Trophoblast cell (in vitro differentiated cells and primary cell): ENCODE measurements around the gene VAPB.

ENCODE experiments used
- DNase-seq, 2 donors: peaks; one replicate each; pipeline ENCODE4 v3.0.0-alpha.2; 2016
- H2AFZ ChIP-seq: 2 replicates; pipeline ENCODE4 v1.6.1; 2013; ENCODE audit warnings: low read length, moderate library complexity, mild to moderate bottlenecking; ENCODE audit not compliant: insufficient read depth, poor library complexity
- H2AK5ac ChIP-seq: 2 replicates; pipeline ENCODE4 v1.6.1; 2013; ENCODE audit warnings: mild to moderate bottlenecking, low read length
- H2BK120ac ChIP-seq: 2 replicates; pipeline ENCODE4 v1.6.1; 2013; ENCODE audit warnings: low read length, mild to moderate bottlenecking, moderate library complexity; ENCODE audit not compliant: insufficient read depth, poor library complexity
- H2BK12ac ChIP-seq: 2 replicates; pipeline ENCODE4 v1.6.1; 2013; ENCODE audit warnings: mild to moderate bottlenecking, low read length, moderate library complexity
- H2BK5ac ChIP-seq: 2 replicates; pipeline ENCODE4 v1.6.1; 2013; ENCODE audit warnings: low read length, low read depth, moderate library complexity, mild to moderate bottlenecking; ENCODE audit not compliant: poor library complexity
- H3K14ac ChIP-seq: 2 replicates; pipeline ENCODE4 v1.6.1; 2013; ENCODE audit warnings: mild to moderate bottlenecking, low read length
- H3K18ac ChIP-seq: 2 replicates; pipeline ENCODE4 v1.6.1; 2013; ENCODE audit warnings: mild to moderate bottlenecking, low read length
- H3K23ac ChIP-seq: 2 replicates; pipeline ENCODE4 v1.6.1; 2013; ENCODE audit warnings: low read length
- H3K27ac ChIP-seq: 2 replicates; pipeline ENCODE4 v1.5.1; 2013; ENCODE audit warnings: low read depth, mild to moderate bottlenecking, inconsistent platforms, low read length, moderate library complexity
- H3K27me3 ChIP-seq: 2 replicates; pipeline ENCODE4 v1.6.1; 2013; ENCODE audit warnings: inconsistent platforms, mild to moderate bottlenecking, low read length, moderate library complexity; ENCODE audit not compliant: insufficient read depth
- H3K36me3 ChIP-seq, 2 experiments: 1 replicate in 1 of 2; 2 replicates in 1 of 2; pipeline ENCODE4 v1.6.1; 2013; ENCODE audit warnings: low read length in 2 of 2, mild to moderate bottlenecking in 2 of 2, moderate library complexity in 1 of 2; ENCODE audit not compliant: insufficient read depth in 2 of 2, control insufficient read depth in 1 of 2
- H3K4ac ChIP-seq: 2 replicates; pipeline ENCODE4 v1.6.1; 2013; ENCODE audit warnings: low read depth, mild to moderate bottlenecking, low read length, moderate library complexity
- H3K4me1 ChIP-seq, 2 experiments: 1 replicate in 1 of 2; 2 replicates in 1 of 2; pipeline ENCODE4 v1.6.1; 2013; ENCODE audit warnings: low read length in 2 of 2, mild to moderate bottlenecking in 2 of 2, moderate library complexity in 1 of 2; ENCODE audit not compliant: insufficient read depth in 2 of 2, control insufficient read depth in 1 of 2
- H3K4me2 ChIP-seq: 2 replicates; pipeline ENCODE4 v1.6.1; 2013; ENCODE audit warnings: inconsistent platforms, mild to moderate bottlenecking, low read length, moderate library complexity
- H3K4me3 ChIP-seq: 2 replicates; pipeline ENCODE4 v1.5.1; 2013; ENCODE audit warnings: mild to moderate bottlenecking, low read depth, low read length, inconsistent platforms
- H3K79me1 ChIP-seq: one replicate; pipeline ENCODE4 v1.6.1; 2013; ENCODE audit warnings: low read length
- H3K79me2 ChIP-seq: 2 replicates; pipeline ENCODE4 v1.6.1; 2013; ENCODE audit warnings: low read length, mild to moderate bottlenecking; ENCODE audit not compliant: control insufficient read depth, insufficient read depth, poor library complexity
- H3K9ac ChIP-seq: 2 replicates; pipeline ENCODE4 v1.6.1; 2013; ENCODE audit warnings: mild to moderate bottlenecking, low read length
- H3K9me3 ChIP-seq: 2 replicates; pipeline ENCODE4 v1.6.1; 2013; ENCODE audit warnings: low read depth, mild to moderate bottlenecking, control low read depth, inconsistent platforms, low read length; ENCODE audit not compliant: insufficient read depth
- H4K12ac ChIP-seq: 2 replicates; pipeline ENCODE4 v1.6.1; 2013; ENCODE audit warnings: low read depth, mild to moderate bottlenecking, low read length, moderate library complexity
- H4K8ac ChIP-seq: 2 replicates; pipeline ENCODE4 v1.6.1; 2013; ENCODE audit warnings: low read depth, mild to moderate bottlenecking, low read length, moderate library complexity
- H4K91ac ChIP-seq: one replicate; pipeline ENCODE4 v1.6.1; 2013; ENCODE audit warnings: low read depth, mild to moderate bottlenecking, low read length, moderate library complexity
- WGBS: extraction: QIAGEN DNeasy Blood & Tissue Kit; methylation state at CpG from one replicate; pipeline ENCODE4 v1.1.7; 2013; ENCODE audit warnings: missing lambda C conversion rate; ENCODE audit not compliant: insufficient read length, insufficient coverage; ENCODE audit errors: extremely low coverage; 5-methylcytosine and 5-hydroxymethylcytosine counted together

The VAPB gene

DNA sequence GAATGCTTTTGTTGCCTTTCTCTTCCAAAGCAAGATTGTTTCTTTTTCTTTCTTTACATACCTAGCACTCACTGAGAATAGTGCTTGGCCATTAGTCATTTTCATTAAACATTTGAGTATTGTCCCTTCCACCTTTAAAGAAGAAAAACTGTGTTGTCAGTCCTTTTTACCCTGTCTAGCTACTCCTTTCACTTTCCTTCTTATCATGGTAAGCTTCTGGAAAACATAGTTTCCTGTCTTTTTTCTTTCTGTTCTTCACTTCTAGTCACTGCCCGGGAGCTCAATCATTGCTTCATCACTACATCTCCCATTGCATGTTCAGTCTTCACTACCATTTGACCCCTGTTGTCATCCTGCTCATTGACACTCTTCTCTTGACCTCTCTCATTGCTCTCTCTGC, 12.1 kb downstream of the VAPB start:
- no peak overlapping the region for H2AFZ ChIP-seq
- peaks cover 9% of the 10 kb centered on the region for H3K79me2 ChIP-seq
- no peaks in the 10 kb centered on the region for H3K27me3 ChIP-seq
- no peak overlapping the region for H3K23ac ChIP-seq
- DNase-seq, result no peak
- no peak overlapping the region for H3K4me3 ChIP-seq
- no peak overlapping the region for H3K9ac ChIP-seq
- no peak overlapping the region for H2AK5ac ChIP-seq
- H2BK12ac ChIP-seq, result no peak overlapping the region
- H3K14ac ChIP-seq, result no peak overlapping the region
- H3K4me1 ChIP-seq, result no peaks in the 10 kb centered on the region
- H2BK5ac ChIP-seq, result no peak overlapping the region
- H3K9me3 ChIP-seq, result no peaks in the 10 kb centered on the region
- H3K27ac ChIP-seq, result no peak overlapping the region
- H3K79me1 ChIP-seq, result no peaks in the 10 kb centered on the region
- H2BK120ac ChIP-seq, result no peak overlapping the region
- no peak overlapping the region for H3K18ac ChIP-seq
- H3K4ac ChIP-seq, result no peak overlapping the region
- WGBS, result no CpG with 5 or more reads among the region's 1 CpG
- no peak overlapping the region for H4K12ac ChIP-seq
- H3K36me3 ChIP-seq, result peaks cover 0 to 2% of the 10 kb centered on the region in 2 experiments
- H3K4me2 ChIP-seq, result no peak overlapping the region
- H4K91ac ChIP-seq, result no peak overlapping the region
- no peak overlapping the region for H4K8ac ChIP-seq

DNA sequence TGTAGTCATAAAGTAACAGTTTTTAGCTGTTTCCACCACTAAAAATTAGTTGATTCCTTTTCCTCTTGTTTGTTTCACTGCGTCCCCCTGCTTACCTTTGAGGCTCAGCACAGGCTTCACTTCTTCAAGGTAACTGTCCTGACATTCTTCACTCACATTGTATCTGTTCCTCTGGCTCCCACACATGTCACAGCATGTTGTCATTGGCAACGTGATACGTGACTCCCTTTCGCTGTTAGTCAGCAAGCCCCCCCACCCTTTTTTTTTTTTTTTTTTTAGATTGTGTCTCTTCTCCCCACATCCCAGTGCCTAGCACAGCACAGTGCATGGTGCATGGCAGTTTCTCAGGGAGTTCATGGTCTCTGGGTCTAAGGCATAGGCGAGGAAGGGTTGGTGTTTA, 13.3 kb downstream of the VAPB start:
- Histone ChIP-seq H2BK120ac (no peak overlapping the region), H4K91ac (no peak overlapping the region), H3K4me1 (no peaks in the 10 kb centered on the region), H4K12ac (no peak overlapping the region), H2BK12ac (no peak overlapping the region), H3K27me3 (no peaks in the 10 kb centered on the region), H3K9ac (no peak overlapping the region), H3K79me2 (peaks cover 9% of the 10 kb centered on the region), H2AFZ (no peak overlapping the region), H4K8ac (no peak overlapping the region), H2AK5ac (no peak overlapping the region), H3K18ac (no peak overlapping the region), H3K79me1 (no peaks in the 10 kb centered on the region), H3K4ac (peak overlapping the region; percentile 83), H3K4me3 (no peak overlapping the region), H3K23ac (no peak overlapping the region), H3K4me2 (no peak overlapping the region), H2BK5ac (no peak overlapping the region), H3K14ac (no peak overlapping the region), H3K27ac (no peak overlapping the region), H3K9me3 (no peaks in the 10 kb centered on the region), H3K36me3 (peaks cover 0 to 2% of the 10 kb centered on the region in 2 experiments)
- no CpG with 5 or more reads among the region's 5 CpGs for WGBS
- DNase-seq, result no peak

DNA sequence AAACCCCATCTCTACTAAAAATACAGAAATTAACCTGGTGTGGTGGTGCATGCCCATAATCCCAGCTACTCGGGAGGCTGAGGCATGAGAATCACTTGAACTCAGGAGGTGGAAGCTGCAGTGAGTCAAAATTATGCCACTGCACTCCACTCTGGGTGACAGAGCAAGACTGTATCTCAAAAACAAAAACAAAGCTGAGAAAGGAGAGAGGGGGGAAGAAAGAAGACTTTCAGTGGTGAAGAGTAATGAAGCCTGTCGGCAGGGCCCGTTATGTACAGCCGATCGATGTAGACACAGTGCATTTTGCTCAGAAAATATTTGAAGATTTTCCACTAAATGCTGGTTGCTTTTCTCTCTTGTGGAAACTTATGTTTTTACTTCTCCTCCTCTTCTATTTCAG, 13.8 kb downstream of the VAPB start:
- no peak overlapping the region for H3K9ac ChIP-seq
- no peak overlapping the region for H3K14ac ChIP-seq
- H2BK5ac ChIP-seq, result no peak overlapping the region
- peak in 1 of 2 donors; percentile 19 for DNase-seq
- H3K4ac ChIP-seq, result peak overlapping the region; percentile 83
- H3K4me1 ChIP-seq, result no peaks in the 10 kb centered on the region
- H3K4me3 ChIP-seq, result no peak overlapping the region
- H3K36me3 ChIP-seq, result peaks cover 0 to 2% of the 10 kb centered on the region in 2 experiments
- no peaks in the 10 kb centered on the region for H3K9me3 ChIP-seq
- H3K4me2 ChIP-seq, result no peak overlapping the region
- H2AFZ ChIP-seq, result no peak overlapping the region
- no peak overlapping the region for H3K18ac ChIP-seq
- no peak overlapping the region for H3K23ac ChIP-seq
- H4K12ac ChIP-seq, result no peak overlapping the region
- no peak overlapping the region for H2AK5ac ChIP-seq
- no peak overlapping the region for H2BK120ac ChIP-seq
- no peak overlapping the region for H3K27ac ChIP-seq
- H3K79me2 ChIP-seq, result peaks cover 9% of the 10 kb centered on the region
- H4K91ac ChIP-seq, result no peak overlapping the region
- no peak overlapping the region for H2BK12ac ChIP-seq
- H3K27me3 ChIP-seq, result no peaks in the 10 kb centered on the region
- no peaks in the 10 kb centered on the region for H3K79me1 ChIP-seq
- WGBS, result no CpG with 5 or more reads among the region's 5 CpGs
- no peak overlapping the region for H4K8ac ChIP-seq

DNA sequence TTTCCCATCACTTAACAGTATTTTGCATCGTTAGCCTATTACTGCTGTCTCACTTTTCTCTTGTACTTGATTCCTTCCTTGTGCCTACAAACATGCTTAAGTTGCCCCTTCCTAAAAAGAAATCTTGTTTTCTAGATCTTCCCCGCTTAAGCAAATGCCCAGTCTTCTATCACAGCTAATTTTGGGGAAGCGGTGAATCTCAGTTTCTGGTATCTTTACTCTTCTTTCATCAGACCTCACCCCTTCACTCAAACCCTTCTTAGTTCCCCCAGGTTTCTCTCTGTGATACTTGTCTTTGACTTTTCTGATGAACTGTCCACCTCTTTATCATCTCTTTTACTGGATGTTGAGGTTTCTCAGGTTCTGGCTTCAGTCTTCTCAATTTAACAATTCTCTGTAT, 14.2 kb downstream of the VAPB start:
- Histone ChIP-seq H3K18ac (no peak overlapping the region), H3K27me3 (no peaks in the 10 kb centered on the region), H4K8ac (no peak overlapping the region), H2AFZ (no peak overlapping the region), H4K12ac (no peak overlapping the region), H2BK120ac (no peak overlapping the region), H3K79me1 (no peaks in the 10 kb centered on the region), H2AK5ac (no peak overlapping the region), H3K9ac (no peak overlapping the region), H3K4me3 (no peak overlapping the region), H3K4me1 (no peaks in the 10 kb centered on the region), H3K9me3 (no peaks in the 10 kb centered on the region), H3K14ac (no peak overlapping the region), H3K4ac (peak overlapping the region; percentile 58), H3K36me3 (peaks cover 0 to 2% of the 10 kb centered on the region in 2 experiments), H3K27ac (no peak overlapping the region), H3K79me2 (peaks cover 10% of the 10 kb centered on the region), H4K91ac (no peak overlapping the region), H2BK12ac (no peak overlapping the region), H3K4me2 (no peak overlapping the region), H3K23ac (no peak overlapping the region), H2BK5ac (no peak overlapping the region)
- no CpG with 5 or more reads among the region's 3 CpGs for WGBS
- DNase-seq, result no peak
